Measurements from ENCODE around the gene FEM1C. TPM values are rescaled to one million over a fixed set of nuclear protein-coding genes. Genes with fewer than 3 reads are reported as not detected.

The FEM1C gene
- polyA plus RNA-seq, 10 donors: 21.4 to 34.2 (median 25.9) TPM

GRCh38 chr5:115558388-115558956 is 13.9 kb upstream of the FEM1C start:
- DNase-seq: no peak

GRCh38 chr5:115557667-115558387 is 13.3 kb upstream of the FEM1C start:
- no peak for DNase-seq

- DNase-seq: no peak
Measured at GRCh38 chr5:115556276-115556675, 11.7 kb upstream of the FEM1C start.

GRCh38 chr5:115555084-115555633 is 10.6 kb upstream of the FEM1C start:
- DNase-seq: no peak

- DNase-seq: no peak
Measured at GRCh38 chr5:115553082-115553481, 8.5 kb upstream of the FEM1C start.

- no peak for DNase-seq
Measured at GRCh38 chr5:115551415-115551814, 6.8 kb upstream of the FEM1C start.

GRCh38 chr5:115549154-115549553 is 4.6 kb upstream of the FEM1C start:
- no peak for DNase-seq

GRCh38 chr5:115548683-115549082 is 4.1 kb upstream of the FEM1C start:
- no peak for DNase-seq

GRCh38 chr5:115545351-115545882 is 842 bp upstream of the FEM1C start:
- DNase-seq: no peak

GRCh38 chr5:115544043-115544435 is 536 bp downstream of the FEM1C start:
- peak in 1 of 3 donors; percentile 30 for DNase-seq

- peak; percentile 49 to 86 (median 65) for DNase-seq
Measured at GRCh38 chr5:115543365-115544042, 1.1 kb downstream of the FEM1C start.

GRCh38 chr5:115542651-115543364 is 1.8 kb downstream of the FEM1C start:
- DNase-seq: no peak

GRCh38 chr5:115542086-115542485 is 2.5 kb downstream of the FEM1C start:
- DNase-seq: peak in 2 of 3 donors; percentile 26 to 62

GRCh38 chr5:115541611-115542010 is 3.0 kb downstream of the FEM1C start:
- DNase-seq: peak in 2 of 3 donors; percentile 17 to 47

GRCh38 chr5:115535479-115536035 is 9.0 kb downstream of the FEM1C start:
- no peak for DNase-seq

- DNase-seq: no peak
Measured at GRCh38 chr5:115532517-115532916, 12.1 kb downstream of the FEM1C start.

- DNase-seq: no peak
Measured at GRCh38 chr5:115531787-115532367, 12.7 kb downstream of the FEM1C start.

- no peak for DNase-seq
Measured at GRCh38 chr5:115531380-115531779, 13.2 kb downstream of the FEM1C start.

GRCh38 chr5:115530426-115530825 is 14.1 kb downstream of the FEM1C start:
- peak in 1 of 3 donors; percentile 45 for DNase-seq

- no peak for DNase-seq
Measured at GRCh38 chr5:115526604-115527003, 18.0 kb downstream of the FEM1C start.
